Activated naive CD4-positive, alpha-beta T cell treated with anti-CD3 and anti-CD28 coated beads, Interleukin-2, amount 10 ng/mL, durations not matched to agents 7 days and 5 days (primary cell): ENCODE results near the gene C11orf58.

Experiments
- CTCF ChIA-PET: fragments of 350-600 bp; sonication (Branson Sonifier 250); formaldehyde crosslinking; loops from one replicate; lab custom pipeline; 2021; ENCODE audit warnings: antibody characterized with exemption; lab: Charles Lee
- DNase-seq: peaks from one replicate; pipeline ENCODE4 v3.0.0-alpha.2; 2020
- H3K27ac Mint-ChIP-seq: one replicate; pipeline ENCODE4 v1.8.0; 2021; ENCODE audit warnings: mild to moderate bottlenecking, moderate library complexity, mixed read lengths
- H3K27me3 Mint-ChIP-seq: one replicate; pipeline ENCODE4 v1.8.0; 2021; ENCODE audit warnings: mild to moderate bottlenecking, mixed read lengths
- H3K36me3 Mint-ChIP-seq: one replicate; pipeline ENCODE4 v1.8.0; 2021; ENCODE audit warnings: mixed read lengths
- H3K4me1 Mint-ChIP-seq: one replicate; pipeline ENCODE4 v1.8.0; 2021; ENCODE audit warnings: mixed read lengths
- H3K4me3 Mint-ChIP-seq: one replicate; pipeline ENCODE4 v1.8.0; 2021; ENCODE audit warnings: mild to moderate bottlenecking, moderate library complexity, mixed read lengths
- H3K9me3 Mint-ChIP-seq: one replicate; pipeline ENCODE4 v1.8.0; 2021; ENCODE audit warnings: mixed read lengths

C11orf58 gene

GRCh38 chr11:16774936-16775613, 36.6 kb downstream of the C11orf58 start:
- Mint-ChIP-seq H3K9me3 (no peaks in the 10 kb centered on the region), H3K27ac (no peak overlapping the region), H3K4me1 (no peaks in the 10 kb centered on the region), H3K4me3 (no peak overlapping the region), H3K27me3 (peaks cover 15% of the 10 kb centered on the region), H3K36me3 (no peaks in the 10 kb centered on the region)
- no peak for DNase-seq
- CTCF ChIA-PET, result interaction anchor here (1.7 to 4.9 kb wide), 2 partner anchors 8 to 11 kb away, joined by 10 to 19 read pairs; no protein-coding TSS in a partner anchor

GRCh38 chr11:16775614-16776283, 37.3 kb downstream of the C11orf58 start:
- Mint-ChIP-seq H3K36me3 (no peaks in the 10 kb centered on the region), H3K27ac (no peak overlapping the region), H3K9me3 (no peaks in the 10 kb centered on the region), H3K4me1 (no peaks in the 10 kb centered on the region), H3K4me3 (no peak overlapping the region), H3K27me3 (peaks cover 15% of the 10 kb centered on the region)
- no peak for DNase-seq
- CTCF ChIA-PET, result interaction anchor here (1.5 to 4.9 kb wide), 2 partner anchors 10 kb away, joined by 6 to 19 read pairs; no protein-coding TSS in a partner anchor

DNA sequence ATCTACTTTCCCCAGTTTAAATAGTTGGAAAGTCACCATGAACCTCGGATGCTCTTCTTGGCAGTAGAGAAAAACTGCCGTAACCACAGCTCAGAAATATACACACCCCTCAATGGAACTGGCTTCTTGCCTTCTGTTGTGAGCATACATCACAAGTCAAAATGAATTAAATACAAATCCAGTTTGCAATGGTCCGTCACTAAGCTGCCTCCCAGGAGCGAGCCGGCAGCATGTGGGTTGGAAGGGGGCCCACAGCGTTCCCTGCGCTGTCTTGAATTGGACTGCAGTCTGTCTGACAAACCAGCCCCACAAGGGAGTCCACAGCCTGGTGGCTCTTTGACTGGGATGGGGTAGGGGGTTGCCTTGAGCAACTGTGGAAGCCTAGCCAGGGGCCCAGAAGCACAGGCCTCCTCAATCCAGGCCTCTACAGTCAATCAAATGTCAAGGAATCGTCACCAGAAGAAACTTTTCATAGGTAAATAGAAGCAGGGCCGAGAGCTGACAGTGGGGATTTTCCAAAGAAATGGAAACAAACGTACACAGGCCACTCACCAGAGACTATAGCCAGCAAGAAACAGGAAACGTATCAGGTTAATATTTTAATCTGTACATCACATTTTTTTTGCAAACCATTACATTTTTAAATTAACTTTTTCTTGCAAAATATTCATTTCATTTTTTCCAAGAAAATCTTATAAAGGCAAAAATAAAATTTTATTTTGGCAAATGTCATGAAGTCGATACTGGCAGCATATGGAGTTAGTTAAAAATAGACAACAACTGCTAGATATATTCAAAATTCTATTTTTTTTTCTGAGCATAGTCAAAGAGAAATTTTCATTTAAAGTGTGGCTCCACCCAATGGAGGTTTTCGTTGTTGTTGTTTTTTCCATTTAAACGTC, 38.5 kb downstream of the C11orf58 start:
- no peaks in the 10 kb centered on the region for H3K9me3 Mint-ChIP-seq
- H3K27me3 Mint-ChIP-seq, result peaks cover 15% of the 10 kb centered on the region
- CTCF ChIA-PET, result interaction anchor here (1.5 kb wide), 1 partner anchor 8 kb away, joined by 6 read pairs; no protein-coding TSS in a partner anchor
- H3K4me3 Mint-ChIP-seq, result no peak overlapping the region
- no peaks in the 10 kb centered on the region for H3K4me1 Mint-ChIP-seq
- no peaks in the 10 kb centered on the region for H3K36me3 Mint-ChIP-seq
- no peak for DNase-seq
- H3K27ac Mint-ChIP-seq, result no peak overlapping the region

GRCh38 chr11:16777613-16777975, 39.1 kb downstream of the C11orf58 start:
- CTCF ChIA-PET, result interaction anchor here (1.3 to 1.5 kb wide), 2 partner anchors 8 to 10 kb away, joined by 4 to 6 read pairs; no protein-coding TSS in a partner anchor
- no peaks in the 10 kb centered on the region for H3K9me3 Mint-ChIP-seq
- no peaks in the 10 kb centered on the region for H3K4me1 Mint-ChIP-seq
- DNase-seq, result no peak
- H3K27me3 Mint-ChIP-seq, result peaks cover 15% of the 10 kb centered on the region
- H3K27ac Mint-ChIP-seq, result no peak overlapping the region
- H3K36me3 Mint-ChIP-seq, result no peaks in the 10 kb centered on the region
- no peak overlapping the region for H3K4me3 Mint-ChIP-seq

- CTCF ChIA-PET, result interaction anchor here (1.3 kb wide), 1 partner anchor 10 kb away, joined by 4 read pairs; no protein-coding TSS in a partner anchor
- no peak overlapping the region for H3K4me3 Mint-ChIP-seq
- no peak for DNase-seq
- no peaks in the 10 kb centered on the region for H3K9me3 Mint-ChIP-seq
- peaks cover 15% of the 10 kb centered on the region for H3K27me3 Mint-ChIP-seq
- H3K27ac Mint-ChIP-seq, result no peak overlapping the region
- no peaks in the 10 kb centered on the region for H3K4me1 Mint-ChIP-seq
- no peaks in the 10 kb centered on the region for H3K36me3 Mint-ChIP-seq
Observed at GRCh38 chr11:16778286-16778685, 39.8 kb downstream of the C11orf58 start.

DNA sequence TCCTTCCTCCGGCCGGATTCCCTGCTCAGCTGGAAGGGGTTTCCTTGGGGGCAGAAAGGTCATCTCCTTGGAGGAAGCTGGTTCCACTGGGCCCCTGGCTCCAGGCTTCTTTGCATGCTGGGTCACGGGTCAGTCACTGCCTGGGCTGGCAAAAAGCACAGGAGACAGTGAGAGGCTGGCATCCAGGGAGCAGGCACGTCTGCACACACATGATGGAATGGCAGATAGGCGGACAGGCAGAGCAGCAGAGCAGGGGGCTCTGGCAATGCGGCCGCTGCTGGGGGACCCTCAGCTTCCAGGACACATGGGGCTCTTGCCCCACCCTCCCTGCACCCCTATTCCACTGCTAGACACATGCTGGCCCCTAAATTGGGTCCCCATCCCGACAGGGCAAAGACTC, 40.4 kb downstream of the C11orf58 start:
- no peak overlapping the region for H3K4me3 Mint-ChIP-seq
- H3K36me3 Mint-ChIP-seq, result no peaks in the 10 kb centered on the region
- CTCF ChIA-PET, result interaction anchor here (1.3 kb wide), 1 partner anchor 9 kb away, joined by 4 read pairs; no protein-coding TSS in a partner anchor
- no peaks in the 10 kb centered on the region for H3K9me3 Mint-ChIP-seq
- peaks cover 12% of the 10 kb centered on the region for H3K27me3 Mint-ChIP-seq
- no peak for DNase-seq
- H3K27ac Mint-ChIP-seq, result no peak overlapping the region
- H3K4me1 Mint-ChIP-seq, result no peaks in the 10 kb centered on the region

GRCh38 chr11:16779436-16779835, 41.0 kb downstream of the C11orf58 start:
- H3K4me3 Mint-ChIP-seq, result no peak overlapping the region
- CTCF ChIA-PET, result no interaction called here
- no peaks in the 10 kb centered on the region for H3K9me3 Mint-ChIP-seq
- no peaks in the 10 kb centered on the region for H3K4me1 Mint-ChIP-seq
- H3K36me3 Mint-ChIP-seq, result no peaks in the 10 kb centered on the region
- DNase-seq, result no peak
- H3K27ac Mint-ChIP-seq, result no peak overlapping the region
- H3K27me3 Mint-ChIP-seq, result peaks cover 7% of the 10 kb centered on the region

- CTCF ChIA-PET, result no interaction called here
- no peaks in the 10 kb centered on the region for H3K9me3 Mint-ChIP-seq
- H3K27me3 Mint-ChIP-seq, result no peaks in the 10 kb centered on the region
- no peaks in the 10 kb centered on the region for H3K36me3 Mint-ChIP-seq
- no peak for DNase-seq
- H3K4me3 Mint-ChIP-seq, result no peak overlapping the region
- no peaks in the 10 kb centered on the region for H3K4me1 Mint-ChIP-seq
- H3K27ac Mint-ChIP-seq, result no peak overlapping the region
Observed at GRCh38 chr11:16780146-16780545, 41.7 kb downstream of the C11orf58 start.

DNA sequence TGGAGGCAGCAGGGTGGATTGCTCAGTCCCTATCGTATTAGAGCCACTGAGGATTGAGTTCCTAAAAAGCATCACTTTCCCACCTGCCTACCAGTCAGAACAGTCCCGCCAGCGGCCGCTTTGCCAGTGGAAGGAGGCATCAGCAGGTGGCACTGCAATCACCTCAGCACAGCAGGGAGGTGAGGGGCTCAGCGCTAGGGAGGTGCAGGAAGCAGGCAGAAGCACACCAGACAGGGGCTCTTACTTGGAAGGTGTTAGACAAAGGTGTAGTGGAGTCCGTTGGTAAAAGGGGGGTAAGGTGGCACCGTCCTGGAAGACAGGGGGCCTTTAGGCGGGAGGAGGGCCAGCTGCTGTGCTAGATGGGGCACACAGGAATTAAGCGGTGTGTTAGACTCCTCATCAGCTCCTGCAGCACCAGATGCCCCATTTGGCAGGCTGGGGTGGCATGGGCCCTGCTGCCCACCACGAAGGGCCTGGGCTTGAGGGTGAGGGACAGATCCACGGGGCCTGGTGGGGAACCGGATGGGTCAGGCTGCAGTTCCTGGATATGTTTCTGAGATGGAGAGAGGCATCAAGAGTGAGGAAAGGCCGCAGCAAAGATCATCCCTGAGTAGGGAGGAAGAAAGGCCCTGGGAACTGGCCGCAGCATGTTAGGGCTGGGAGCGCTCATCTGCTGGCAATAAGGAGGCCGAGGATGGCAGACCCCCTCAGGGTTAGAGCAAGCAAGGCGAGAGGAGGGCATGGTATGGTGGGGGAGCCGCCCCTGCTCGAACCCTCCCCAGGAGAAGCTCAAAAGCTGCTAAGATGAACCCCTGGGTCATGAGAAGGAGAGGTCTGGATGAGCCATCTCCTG, 42.5 kb downstream of the C11orf58 start:
- H3K36me3 Mint-ChIP-seq, result no peaks in the 10 kb centered on the region
- no peak for DNase-seq
- CTCF ChIA-PET, result no interaction called here

GRCh38 chr11:16781936-16782919, 43.8 kb downstream of the C11orf58 start:
- CTCF ChIA-PET, result interaction anchor here (1.1 to 2.1 kb wide), 2 partner anchors 8 to 32 kb away, joined by 3 to 10 read pairs; no protein-coding TSS in a partner anchor
- Mint-ChIP-seq H3K27me3 (peaks cover 3% of the 10 kb centered on the region), H3K9me3 (no peaks in the 10 kb centered on the region), H3K27ac (no peak overlapping the region), H3K36me3 (no peaks in the 10 kb centered on the region), H3K4me3 (no peak overlapping the region), H3K4me1 (no peaks in the 10 kb centered on the region)
- no peak for DNase-seq

More for the DNA sequence above, 42.5 kb downstream of the C11orf58 start:
- Mint-ChIP-seq H3K27me3 (no peaks in the 10 kb centered on the region), H3K4me3 (no peak overlapping the region), H3K9me3 (no peaks in the 10 kb centered on the region), H3K27ac (no peak overlapping the region), H3K4me1 (no peaks in the 10 kb centered on the region)

- Mint-ChIP-seq H3K9me3 (no peaks in the 10 kb centered on the region), H3K36me3 (no peaks in the 10 kb centered on the region), H3K27ac (no peak overlapping the region), H3K4me1 (no peaks in the 10 kb centered on the region), H3K27me3 (peaks cover 4% of the 10 kb centered on the region), H3K4me3 (no peak overlapping the region)
- CTCF ChIA-PET, result interaction anchor here (0.8 to 2.1 kb wide), 5 partner anchors 9 to 33 kb away, joined by 3 to 10 read pairs (median 3); no protein-coding TSS in a partner anchor
- DNase-seq, result no peak
Observed at GRCh38 chr11:16783321-16783801, 44.9 kb downstream of the C11orf58 start.

- DNase-seq, result no peak
- CTCF ChIA-PET, result interaction anchor here (0.8 to 5.1 kb wide), 10 partner anchors 7 to 279 kb away, joined by 3 to 18 read pairs (median 4); no protein-coding TSS in a partner anchor
- peaks cover 4% of the 10 kb centered on the region for H3K27me3 Mint-ChIP-seq
- H3K4me3 Mint-ChIP-seq, result no peak overlapping the region
- no peaks in the 10 kb centered on the region for H3K4me1 Mint-ChIP-seq
- H3K9me3 Mint-ChIP-seq, result no peaks in the 10 kb centered on the region
- no peaks in the 10 kb centered on the region for H3K36me3 Mint-ChIP-seq
- H3K27ac Mint-ChIP-seq, result no peak overlapping the region
Observed at GRCh38 chr11:16784097-16784496, 45.6 kb downstream of the C11orf58 start.
